ENCODE measurements around the gene CACNB3. TPM values are rescaled to one million over a fixed set of nuclear protein-coding genes. Genes with fewer than 3 reads are reported as not detected.

Gene CACNB3
- total and polyA plus RNA-seq, 2 of the 13 experiments (the other 11 are each of a cell fraction or from before 2014, with no cell fraction given): 0.29 to 0.54 TPM

GRCh38 chr12:48868451-48868850 lies 50.2 kb downstream of the CACNB3 start:
- FAIRE-seq: no peak

More at GRCh38 chr12:48868451-48868850, 50.2 kb downstream of the CACNB3 start:
- in situ Hi-C loops (cut with HindIII; ENCODE audit: extremely low pct_ligation_motif_present, low pct_unique_long_range_greater_than_20kb) (no loop called here), intact Hi-C loops (cut with micrococcal nuclease; ENCODE audit: unreplicated experiment) (no loop called here)
- Histone ChIP-seq H3K9me3 (ENCODE audit: low read length) (no peaks in the 10 kb centered on the region), H3K27me3 (ENCODE audit: control insufficient read depth in 1 of 2, insufficient read depth in 2 of 2, low read length in 2 of 2) (peaks cover 2 to 11% of the 10 kb centered on the region in 2 experiments; a peak in 3 of 5 replicates), H3K9ac (ENCODE audit: insufficient read depth, low read depth, low read length) (no peak overlapping the region), H3K79me2 (ENCODE audit: insufficient read depth, low read length) (no peaks in the 10 kb centered on the region), H2AFZ (ENCODE audit: low read length) (peak overlapping the region; percentile 92), H3K36me3 (replicated peaks in 1 of 2; ENCODE audit: control insufficient read depth in 1 of 2, insufficient read depth in 2 of 2, low read length in 2 of 2) (no peaks in the 10 kb centered on the region), H3K4me3 (replicated peaks in 1 of 3; ENCODE audit: insufficient read depth in 1 of 3, low read depth in 2 of 3, low read length in 3 of 3) (no peak overlapping the region), H3K27ac (ENCODE audit: extremely low read length, insufficient read depth, low read length) (no peak overlapping the region), H3K4me2 (ENCODE audit: low read depth, low read length) (peak overlapping the region; percentile 35; the same call in 1 of the 2 replicates), H3K4me1 (ENCODE audit: insufficient read depth, low read length) (peaks cover 46% of the 10 kb centered on the region), H4K20me1 (ENCODE audit: insufficient read depth, low read length) (no peaks in the 10 kb centered on the region)
- ChIA-PET POLR2A (interaction anchor here (1.5 to 3.9 kb wide), 3 partner anchors 13 to 15 kb away, joined by 4 to 115 read pairs (median 9); partner anchors contain the start of gene DDX23), CTCF (ENCODE audit: low intra/inter-chr PET ratio, low total read pairs) (no interaction called here)
- BruUV-seq (replicated peaks): no TSS peak
- WGBS (ENCODE audit: low lambda C conversion rate): 23% methylated on average over 2 of the region's 2 CpGs
- ATAC-seq: no peak
- DNase-seq (ENCODE audit: low spot score): no peak
- TF ChIP-seq REXO4 (CRISPR knock-in tag; IDR thresholded peaks at IDR 0.05; ENCODE audit: borderline replicate concordance): no peak
- no peak for TF ChIP-seq ZFP36L2 (CRISPR knock-in tag; IDR thresholded peaks at IDR 0.05)
- TF ChIP-seq TCF7L2 (IDR thresholded peaks at IDR 0.05; ENCODE audit: low read depth, low read length): no peak
- TF ChIP-seq RORA (CRISPR knock-in tag; IDR thresholded peaks at IDR 0.05): no peak
- no peak for TF ChIP-seq CEBPZ (IDR thresholded peaks at IDR 0.05; ENCODE audit: low read length)
- TF ChIP-seq CCDC6 (CRISPR knock-in tag; IDR thresholded peaks at IDR 0.05): no peak
- no peak for TF ChIP-seq ZNF292 (CRISPR knock-in tag; IDR thresholded peaks at IDR 0.05; ENCODE audit: borderline replicate concordance, low read depth)
- no peak for TF ChIP-seq MAX (IDR thresholded peaks at IDR 0.05)
- no peak for TF ChIP-seq THYN1 (CRISPR knock-in tag; IDR thresholded peaks at IDR 0.05; ENCODE audit: borderline replicate concordance, low read depth)
- no peak for TF ChIP-seq HNF4G (IDR thresholded peaks at IDR 0.05; ENCODE audit: borderline replicate concordance, low read depth, low read length)
- no peak for TF ChIP-seq HNF4G (CRISPR knock-in tag; IDR thresholded peaks at IDR 0.05; ENCODE audit: borderline replicate concordance, low read depth)
- TF ChIP-seq NBN (conservative IDR thresholded peaks at IDR 0.05): no peak
- no peak for TF ChIP-seq AGO2 (optimal IDR thresholded peaks at IDR 0.05; ENCODE audit: low read depth, low read length)
- TF ChIP-seq ATF4 (CRISPR knock-in tag; IDR thresholded peaks at IDR 0.05): no peak
- TF ChIP-seq ZNF547 (CRISPR knock-in tag; IDR thresholded peaks at IDR 0.05): no peak
- no peak for TF ChIP-seq PHF20 (CRISPR knock-in tag; IDR thresholded peaks at IDR 0.05)
